ENCODE results near the gene C1QTNF9B. TPM values are rescaled to one million over a fixed set of nuclear protein-coding genes. Genes with fewer than 3 reads are reported as not detected.

C1QTNF9B gene
- polyA plus RNA-seq, 3 donors = not detected

- peaks cover 4 to 10% of the 10 kb centered on the region in 2 donors for H3K36me3 Mint-ChIP-seq
Measured at GRCh38 chr13:23851106-23851505, 46.2 kb downstream of the C1QTNF9B start.

GRCh38 chr13:23850134-23850533 is 47.2 kb downstream of the C1QTNF9B start:
- Histone ChIP-seq H3K4me1 (ENCODE audit: control insufficient read depth in 1 of 2, insufficient read depth in 2 of 2, low read length in 2 of 2) (no peaks in the 10 kb centered on the region), H3K9me3 (replicated peaks in 1 of 2; ENCODE audit: control insufficient read depth in 1 of 2, insufficient read depth in 1 of 2, low read length in 2 of 2) (no peaks in the 10 kb centered on the region), H3K4me3 (replicated peaks in 1 of 3; ENCODE audit: low read depth in 2 of 3, low read length in 3 of 3) (no peak overlapping the region), H2AFZ (ENCODE audit: insufficient read depth, low read depth, low read length, poor library complexity, severe bottlenecking) (no peak overlapping the region), H3K79me2 (ENCODE audit: insufficient read depth, low read length) (no peaks in the 10 kb centered on the region), H4K20me1 (ENCODE audit: insufficient read depth, low read length) (no peaks in the 10 kb centered on the region), H3K4me2 (replicated peaks; ENCODE audit: extremely low read depth, low read length, poor library complexity, severe bottlenecking) (no peak overlapping the region), H3K27ac (ENCODE audit: low read depth in 1 of 2, low read length in 2 of 2) (no peak overlapping the region), H3K36me3 (replicated peaks in 1 of 2; ENCODE audit: control insufficient read depth in 1 of 2, insufficient read depth in 2 of 2, low read length in 2 of 2) (no peaks in the 10 kb centered on the region), H3K27me3 (ENCODE audit: control insufficient read depth in 2 of 2, insufficient read depth in 2 of 2, low read length in 2 of 2) (no peaks in the 10 kb centered on the region), H3K9ac (ENCODE audit: insufficient read depth, low read length, poor library complexity, severe bottlenecking) (no peak overlapping the region)
- Mint-ChIP-seq H3K4me3 (no peak overlapping the region), H3K4me1 (peaks cover 2% of the 10 kb centered on the region), H3K27ac (no peak overlapping the region), H3K9me3 (no peaks in the 10 kb centered on the region), H3K36me3 (peaks cover 4 to 6% of the 10 kb centered on the region in 2 donors), H3K27me3 (ENCODE audit: low read depth in 3 of 3) (peaks cover 0 to 2% (median 0%) of the 10 kb centered on the region in 3 donors)
- intact Hi-C loops (cut with micrococcal nuclease) = no loop called here
- no CpG with 5 or more reads among the region's 1 CpG for WGBS (ENCODE audit: insufficient coverage)
- DNase-seq = no peak
- TF ChIP-seq CTCF (IDR thresholded peaks at IDR 0.05) = no peak

More at GRCh38 chr13:23851106-23851505, 46.2 kb downstream of the C1QTNF9B start:
- no peak overlapping the region for H2AFZ ChIP-seq (ENCODE audit: insufficient read depth, low read depth, low read length, poor library complexity, severe bottlenecking)
- H3K9me3 ChIP-seq (replicated peaks in 1 of 2; ENCODE audit: control insufficient read depth in 1 of 2, insufficient read depth in 1 of 2, low read length in 2 of 2) = no peaks in the 10 kb centered on the region
- WGBS (ENCODE audit: insufficient coverage) = no CpG with 5 or more reads among the region's 2 CpGs
- no peak for TF ChIP-seq CTCF (IDR thresholded peaks at IDR 0.05)
- Mint-ChIP-seq H3K4me1 (peaks cover 2% of the 10 kb centered on the region), H3K4me3 (no peak overlapping the region), H3K27me3 (ENCODE audit: low read depth in 3 of 3) (peaks cover 0 to 2% (median 0%) of the 10 kb centered on the region in 3 donors), H3K27ac (no peak overlapping the region), H3K9me3 (no peaks in the 10 kb centered on the region)
- H3K4me1 ChIP-seq (ENCODE audit: control insufficient read depth in 1 of 2, insufficient read depth in 2 of 2, low read length in 2 of 2) = no peaks in the 10 kb centered on the region
- no peak overlapping the region for H3K4me2 ChIP-seq (replicated peaks; ENCODE audit: extremely low read depth, low read length, poor library complexity, severe bottlenecking)
- intact Hi-C loops (cut with micrococcal nuclease) = no loop called here
- H3K4me3 ChIP-seq (replicated peaks in 1 of 3; ENCODE audit: low read depth in 2 of 3, low read length in 3 of 3) = no peak overlapping the region
- no peak overlapping the region for H3K27ac ChIP-seq (ENCODE audit: low read depth in 1 of 2, low read length in 2 of 2)
- H3K36me3 ChIP-seq (replicated peaks in 1 of 2; ENCODE audit: control insufficient read depth in 1 of 2, insufficient read depth in 2 of 2, low read length in 2 of 2) = no peaks in the 10 kb centered on the region
- H4K20me1 ChIP-seq (ENCODE audit: insufficient read depth, low read length) = no peaks in the 10 kb centered on the region
- H3K79me2 ChIP-seq (ENCODE audit: insufficient read depth, low read length) = no peaks in the 10 kb centered on the region
- H3K9ac ChIP-seq (ENCODE audit: insufficient read depth, low read length, poor library complexity, severe bottlenecking) = no peak overlapping the region
- no peak for DNase-seq
- no peaks in the 10 kb centered on the region for H3K27me3 ChIP-seq (ENCODE audit: control insufficient read depth in 2 of 2, insufficient read depth in 2 of 2, low read length in 2 of 2)
